PFSK-1 (cell line): ENCODE results near the gene TRMT44.

Experiments used
- FOXP2 ChIP-seq: optimal IDR thresholded peaks from 2 replicates; pipeline ENCODE3; 2011; ENCODE audit warnings: borderline replicate concordance, control low read depth, inconsistent platforms; ENCODE audit not compliant: insufficient read depth; ENCODE audit errors: extremely low read length, extremely low read depth
- POLR2AphosphoS5 ChIP-seq: IDR thresholded peaks from 2 replicates; pipeline ENCODE4 v1.6.1; 2012; ENCODE audit warnings: low read depth, mild to moderate bottlenecking, control low read depth, low read length, moderate library complexity
- SIN3A ChIP-seq: IDR thresholded peaks from 2 replicates; pipeline ENCODE4 v1.6.1; 2012; ENCODE audit warnings: mild to moderate bottlenecking, low read length, moderate library complexity, borderline replicate concordance; ENCODE audit not compliant: insufficient read depth
- TAF1 ChIP-seq: IDR thresholded peaks from 2 replicates; pipeline ENCODE4 v1.6.1; 2012; ENCODE audit warnings: low read length, control low read depth, borderline replicate concordance; ENCODE audit not compliant: insufficient read depth
- TF ChIP-seq, protein P1 (sequence below), 2 experiments: IDR thresholded peaks; 2 replicates each; pipeline versions ENCODE4 v1.6.1 to v1.8.0; 2011 to 2012; ENCODE audit warnings: low read depth in 2 of 2, low read length in 2 of 2, control low read depth in 1 of 2, inconsistent platforms in 1 of 2, mild to moderate bottlenecking in 1 of 2, moderate library complexity in 1 of 2; ENCODE audit not compliant: insufficient read depth in 1 of 2

DNA sequence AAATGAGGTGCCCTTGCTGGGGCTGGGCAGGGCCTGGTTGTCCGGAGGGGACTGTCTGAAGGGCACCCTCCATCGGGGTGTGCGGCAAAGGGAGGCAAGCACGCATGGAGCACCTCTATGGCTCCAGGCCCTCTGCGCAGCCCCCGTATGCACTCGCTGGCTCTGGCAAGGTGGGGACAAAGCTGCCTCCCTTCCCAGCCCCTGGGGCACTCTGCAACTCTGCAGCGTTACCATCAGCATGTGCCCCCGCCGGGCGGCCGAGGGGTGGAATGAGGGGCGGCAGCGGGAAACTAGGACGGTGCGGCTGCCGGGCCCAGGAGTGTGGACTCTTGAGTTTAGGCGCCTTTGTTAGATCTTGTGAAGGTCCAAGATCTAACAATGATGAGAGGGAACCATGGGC, 26.4 kb downstream of the TRMT44 start:
- TF ChIP-seq TAF1 (no peak), SIN3A (no peak), POLR2AphosphoS5 (no peak), FOXP2 (no peak)
- TF ChIP-seq, protein P1, sequence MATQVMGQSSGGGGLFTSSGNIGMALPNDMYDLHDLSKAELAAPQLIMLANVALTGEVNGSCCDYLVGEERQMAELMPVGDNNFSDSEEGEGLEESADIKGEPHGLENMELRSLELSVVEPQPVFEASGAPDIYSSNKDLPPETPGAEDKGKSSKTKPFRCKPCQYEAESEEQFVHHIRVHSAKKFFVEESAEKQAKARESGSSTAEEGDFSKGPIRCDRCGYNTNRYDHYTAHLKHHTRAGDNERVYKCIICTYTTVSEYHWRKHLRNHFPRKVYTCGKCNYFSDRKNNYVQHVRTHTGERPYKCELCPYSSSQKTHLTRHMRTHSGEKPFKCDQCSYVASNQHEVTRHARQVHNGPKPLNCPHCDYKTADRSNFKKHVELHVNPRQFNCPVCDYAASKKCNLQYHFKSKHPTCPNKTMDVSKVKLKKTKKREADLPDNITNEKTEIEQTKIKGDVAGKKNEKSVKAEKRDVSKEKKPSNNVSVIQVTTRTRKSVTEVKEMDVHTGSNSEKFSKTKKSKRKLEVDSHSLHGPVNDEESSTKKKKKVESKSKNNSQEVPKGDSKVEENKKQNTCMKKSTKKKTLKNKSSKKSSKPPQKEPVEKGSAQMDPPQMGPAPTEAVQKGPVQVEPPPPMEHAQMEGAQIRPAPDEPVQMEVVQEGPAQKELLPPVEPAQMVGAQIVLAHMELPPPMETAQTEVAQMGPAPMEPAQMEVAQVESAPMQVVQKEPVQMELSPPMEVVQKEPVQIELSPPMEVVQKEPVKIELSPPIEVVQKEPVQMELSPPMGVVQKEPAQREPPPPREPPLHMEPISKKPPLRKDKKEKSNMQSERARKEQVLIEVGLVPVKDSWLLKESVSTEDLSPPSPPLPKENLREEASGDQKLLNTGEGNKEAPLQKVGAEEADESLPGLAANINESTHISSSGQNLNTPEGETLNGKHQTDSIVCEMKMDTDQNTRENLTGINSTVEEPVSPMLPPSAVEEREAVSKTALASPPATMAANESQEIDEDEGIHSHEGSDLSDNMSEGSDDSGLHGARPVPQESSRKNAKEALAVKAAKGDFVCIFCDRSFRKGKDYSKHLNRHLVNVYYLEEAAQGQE (IDR thresholded peaks at IDR 0.05; ENCODE audit: insufficient read depth in 1 of 2, low read depth in 2 of 2, low read length in 2 of 2) = no peak
